Liver (tissue), 3 donors: Measurements from ENCODE around the gene PGBD5.

Experiments
- ATF3 ChIP-seq: IDR thresholded peaks from 2 replicates; pipeline ENCODE4 v1.6.1; 2016; ENCODE audit warnings: antibody characterized with exemption
- CTCF ChIP-seq: fragments of 150-350 bp; IDR thresholded peaks from 2 replicates; pipeline ENCODE4 v1.5.1; 2017; ENCODE audit warnings: improper control_type of control experiment, low read depth, low read length; ENCODE audit not compliant: missing input control
- EGR1 ChIP-seq, 2 donors: IDR thresholded peaks; 2 replicates each; pipeline ENCODE4 v1.6.1; 2016 to 2018; ENCODE audit warnings: antibody characterized with exemption in 2 of 2, low read depth in 2 of 2
- GABPA ChIP-seq, 2 donors: IDR thresholded peaks in 1 of 2; conservative IDR thresholded peaks in 1 of 2; 2 replicates each; pipeline ENCODE4 v1.6.1; 2016; ENCODE audit warnings: antibody characterized with exemption in 2 of 2, mild to moderate bottlenecking in 1 of 2, moderate library complexity in 1 of 2
- JUND ChIP-seq, 2 donors: IDR thresholded peaks; 2 replicates each; pipeline ENCODE4 v1.6.1; 2016; ENCODE audit warnings: antibody characterized with exemption in 2 of 2
- MAX ChIP-seq: IDR thresholded peaks from 2 replicates; pipeline ENCODE4 v1.6.1; 2016; ENCODE audit warnings: antibody characterized with exemption
- RAD21 ChIP-seq, 2 donors: IDR thresholded peaks; 2 replicates each; pipeline ENCODE4 v1.6.1; 2016; ENCODE audit warnings: antibody characterized with exemption in 2 of 2, mild to moderate bottlenecking in 2 of 2
- REST ChIP-seq: IDR thresholded peaks from 2 replicates; pipeline ENCODE4 v1.6.1; 2016; ENCODE audit warnings: antibody characterized with exemption, mild to moderate bottlenecking
- RXRA ChIP-seq, 2 donors: IDR thresholded peaks; 2 replicates each; pipeline ENCODE4 v1.6.1; 2017 to 2018; ENCODE audit warnings: antibody characterized with exemption in 2 of 2, mild to moderate bottlenecking in 1 of 2
- SP1 ChIP-seq: IDR thresholded peaks from 2 replicates; pipeline ENCODE4 v1.6.1; 2018; ENCODE audit warnings: antibody characterized with exemption, mild to moderate bottlenecking
- TAF1 ChIP-seq: conservative IDR thresholded peaks from 2 replicates; pipeline ENCODE4 v1.6.1; 2016; ENCODE audit warnings: antibody characterized with exemption, mild to moderate bottlenecking
- YY1 ChIP-seq: IDR thresholded peaks from 2 replicates; pipeline ENCODE4 v1.6.1; 2016; ENCODE audit warnings: antibody characterized with exemption, mild to moderate bottlenecking
- donor health status: healthy.
- donor health status: healthy.

- TF ChIP-seq RAD21 (IDR thresholded peaks at IDR 0.05) (no peak), CTCF (no peak), TAF1 (no peak), SP1 (no peak), MAX (no peak), YY1 (no peak), REST (no peak), EGR1 (IDR thresholded peaks at IDR 0.05; ENCODE audit: low read depth in 2 of 2) (no peak), ATF3 (no peak), JUND (IDR thresholded peaks at IDR 0.05) (no peak), GABPA (IDR thresholded peaks at IDR 0.05 in 1 of 2, conservative IDR thresholded peaks at IDR 0.05 in 1 of 2) (no peak), RXRA (IDR thresholded peaks at IDR 0.05) (no peak)
These were observed 30.2 kb downstream of the PGBD5 start for GRCh38 chr1:230395932-230396331.
